MG63 (cell line): ENCODE data around the gene UBA6. TPM values are rescaled to one million over a fixed set of nuclear protein-coding genes. Genes with fewer than 3 reads are reported as not detected.
"Not testable (repeated sequence)": the region's sequence is repeated elsewhere in the genome, so short reads cannot be mapped to it uniquely, and the experiment has no call there.

ENCODE experiments used
- DNase-seq: peaks from one replicate; pipeline ENCODE4 v3.0.0-alpha.2; 2020
- H3K27me3 ChIP-seq: fragments of 250-450 bp; sonication (Bioruptor Pico); 2 replicates; pipeline ENCODE4 v1.5.1; 2020; ENCODE audit warnings: mild to moderate bottlenecking, moderate library complexity
- H3K36me3 ChIP-seq: fragments of 250-450 bp; sonication (Bioruptor Pico); 2 replicates; pipeline ENCODE4 v1.5.1; 2020; ENCODE audit warnings: mild to moderate bottlenecking, moderate library complexity
- H3K4me3 ChIP-seq: fragments of 250-450 bp; sonication (Bioruptor Pico); 2 replicates; pipeline ENCODE4 v1.5.1; 2020; ENCODE audit warnings: mild to moderate bottlenecking, moderate library complexity
- H3K9me3 ChIP-seq: fragments of 250-450 bp; sonication (Bioruptor Pico); 2 replicates; pipeline ENCODE4 v1.5.1; 2020; ENCODE audit warnings: mild to moderate bottlenecking, moderate library complexity
- total RNA-seq: library from RNA; depleted of rRNA; stranded (reverse); fragments of >200 nt; shearing (Covaris generic); gene quantifications from 2 replicates; pipeline ENCODE4 v1.2.3, GENCODE V29; 2014; ENCODE audit warnings: low replicate concordance

Gene UBA6
- total RNA-seq, 1 experiment from 2014 or later: 55.2 TPM

DNA sequence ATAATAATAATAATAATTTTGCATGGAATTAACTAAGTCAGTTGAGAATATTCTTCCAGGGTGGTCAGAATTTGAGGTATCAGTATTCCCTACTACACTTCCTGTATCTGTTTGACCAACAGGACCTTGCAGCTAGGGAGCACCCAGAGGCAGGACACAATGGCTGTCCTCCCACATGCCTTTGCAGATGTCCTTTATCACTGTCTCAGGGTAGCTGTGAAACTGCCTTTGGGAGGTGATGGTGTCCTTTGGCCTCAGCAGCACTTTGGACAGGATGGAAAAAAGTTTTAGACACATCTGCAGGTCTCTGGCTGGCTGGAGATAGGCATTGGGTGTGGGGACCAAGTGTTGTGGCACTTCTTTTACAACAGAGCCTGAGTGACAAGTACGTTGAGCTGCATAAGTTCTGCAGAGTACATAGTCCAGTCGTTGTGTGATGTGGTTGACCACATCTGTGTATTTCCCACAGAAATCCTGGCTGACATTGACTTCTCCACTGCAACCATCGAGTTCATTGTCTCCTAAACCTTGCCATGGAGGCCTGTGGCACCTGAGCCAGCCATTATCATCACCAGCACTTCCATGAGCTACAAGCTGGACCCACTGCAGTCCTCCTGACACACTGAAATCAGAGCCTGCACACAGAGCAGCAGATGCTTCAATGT, 19.1 kb upstream of the UBA6 start:
- no peaks in the 10 kb centered on the region for H3K36me3 ChIP-seq
- no peaks in the 10 kb centered on the region for H3K9me3 ChIP-seq
- no peak overlapping the region for H3K4me3 ChIP-seq
- no peaks in the 10 kb centered on the region for H3K27me3 ChIP-seq
- DNase-seq: no peak

DNA sequence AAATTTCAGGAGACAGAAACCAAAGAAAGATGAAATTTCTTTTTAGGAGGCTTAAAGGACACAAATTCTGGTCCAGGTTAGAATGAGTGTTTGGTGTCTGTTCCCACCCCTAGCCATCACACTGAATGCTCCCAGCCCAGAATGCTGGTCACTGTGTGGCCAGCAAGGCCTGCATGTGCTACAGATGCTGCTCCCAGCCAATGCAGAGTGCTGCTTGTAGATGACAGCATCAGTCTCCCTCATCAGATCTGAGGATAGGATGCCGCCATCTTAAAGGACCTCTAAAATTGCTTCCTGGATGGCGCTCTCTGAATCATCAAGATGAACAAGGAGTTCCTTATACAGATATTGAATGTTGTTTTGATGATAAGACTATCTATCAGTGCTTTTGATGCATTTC, 17.9 kb upstream of the UBA6 start:
- Histone ChIP-seq H3K36me3 (no peaks in the 10 kb centered on the region), H3K27me3 (no peaks in the 10 kb centered on the region), H3K9me3 (no peaks in the 10 kb centered on the region), H3K4me3 (no peak overlapping the region)
- no peak for DNase-seq

DNA sequence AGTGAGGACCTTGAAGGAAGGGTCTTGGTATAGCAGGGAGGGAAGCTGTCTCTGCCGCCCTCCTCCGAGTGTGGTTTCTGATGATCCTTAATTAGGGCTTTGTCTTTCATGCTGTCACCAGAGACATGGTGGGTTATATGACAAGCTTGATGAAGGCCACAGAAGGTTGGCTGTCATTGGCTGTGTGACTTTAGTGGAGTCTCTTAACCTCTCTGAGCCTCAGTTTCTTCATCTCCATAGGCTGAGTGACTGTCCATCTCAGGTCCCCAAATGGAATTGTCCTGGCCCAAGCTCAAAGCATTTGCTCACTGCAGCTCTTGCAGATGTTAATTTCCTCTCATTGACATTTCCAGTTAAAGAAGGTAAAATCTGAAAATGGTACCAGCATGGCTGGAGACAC, 16.6 kb upstream of the UBA6 start:
- Histone ChIP-seq H3K36me3 (no peaks in the 10 kb centered on the region), H3K9me3 (no peaks in the 10 kb centered on the region), H3K27me3 (no peaks in the 10 kb centered on the region), H3K4me3 (no peak overlapping the region)
- DNase-seq: no peak

DNA sequence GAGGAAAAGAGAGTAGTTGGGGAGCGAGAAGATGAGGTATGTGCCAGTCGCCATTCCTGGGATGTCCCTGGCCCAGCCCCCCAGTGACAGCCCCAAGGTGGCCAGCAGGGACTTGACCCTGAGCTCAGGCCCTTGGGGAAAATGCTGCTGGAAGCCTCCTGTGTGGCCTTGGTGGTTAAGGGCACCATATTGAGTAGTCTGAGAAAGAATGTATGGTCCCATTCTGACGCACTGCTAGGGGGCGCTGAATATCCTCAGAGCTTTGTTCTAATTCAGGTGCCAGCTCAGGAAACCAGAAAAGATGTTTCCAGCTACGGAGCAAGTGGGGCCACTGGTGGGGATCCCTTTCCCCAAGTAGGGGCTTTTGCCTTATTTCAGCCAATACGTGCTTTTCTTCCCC, 14.0 kb upstream of the UBA6 start:
- no peak overlapping the region for H3K4me3 ChIP-seq
- H3K36me3 ChIP-seq: no peaks in the 10 kb centered on the region
- no peaks in the 10 kb centered on the region for H3K27me3 ChIP-seq
- no peak for DNase-seq
- H3K9me3 ChIP-seq: no peaks in the 10 kb centered on the region

DNA sequence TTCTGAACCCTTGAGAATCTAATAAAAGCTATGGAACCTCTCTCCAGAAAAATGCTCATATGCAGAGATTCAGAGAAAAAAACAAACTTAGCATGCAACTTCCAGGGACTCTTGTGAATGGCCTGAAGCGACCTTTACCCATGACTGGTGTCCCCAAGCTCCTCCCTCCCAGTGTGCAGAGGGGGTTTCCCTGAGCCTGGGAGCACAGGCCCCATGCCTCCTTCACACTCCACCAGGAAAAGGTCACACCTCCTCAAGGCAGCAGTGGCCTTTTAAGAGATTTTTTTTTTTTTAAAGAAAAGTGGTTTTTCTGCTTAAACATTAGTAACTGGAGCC, 13.3 kb upstream of the UBA6 start:
- no peak for DNase-seq

DNA sequence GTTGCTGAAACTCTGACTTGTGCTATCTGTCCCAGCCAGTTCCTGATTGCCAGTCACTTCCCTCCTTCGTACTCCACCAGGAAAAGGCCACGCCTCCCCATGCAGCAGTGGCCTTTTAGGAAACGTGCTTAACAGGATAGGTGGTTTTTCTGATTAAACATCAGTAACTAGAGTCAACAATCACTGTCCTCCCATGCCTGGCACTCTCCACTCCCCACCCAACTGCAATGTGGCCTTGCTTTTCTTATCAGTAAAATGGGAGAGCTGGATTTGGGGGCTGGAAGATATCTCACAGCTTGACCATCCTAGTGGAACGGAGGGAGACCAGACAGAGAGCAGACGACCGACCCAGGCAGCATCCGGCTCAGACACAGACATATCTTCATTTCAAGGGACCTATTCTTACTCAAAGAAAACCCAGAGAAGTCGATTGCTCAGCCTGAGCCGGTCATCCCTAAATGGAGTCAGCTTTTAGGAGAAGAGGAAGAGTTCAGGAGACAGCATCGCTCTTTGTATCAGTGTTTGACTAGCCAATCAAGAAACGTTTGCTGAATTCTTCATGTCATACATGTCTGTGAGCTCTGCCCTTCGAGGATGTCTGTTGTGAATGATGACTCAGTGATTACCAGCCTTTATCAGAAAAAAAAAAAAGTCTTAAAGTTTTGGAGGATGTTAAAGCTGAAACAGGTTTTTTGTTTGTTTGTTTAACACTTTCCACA, 12.7 kb upstream of the UBA6 start:
- no peak for DNase-seq
- Histone ChIP-seq H3K27me3 (no peaks in the 10 kb centered on the region), H3K36me3 (no peaks in the 10 kb centered on the region), H3K9me3 (no peaks in the 10 kb centered on the region), H3K4me3 (no peak overlapping the region)

More for the DNA sequence above, 13.3 kb upstream of the UBA6 start:
- H3K9me3 ChIP-seq: no peaks in the 10 kb centered on the region
- no peak overlapping the region for H3K4me3 ChIP-seq
- H3K36me3 ChIP-seq: no peaks in the 10 kb centered on the region
- H3K27me3 ChIP-seq: no peaks in the 10 kb centered on the region

DNA sequence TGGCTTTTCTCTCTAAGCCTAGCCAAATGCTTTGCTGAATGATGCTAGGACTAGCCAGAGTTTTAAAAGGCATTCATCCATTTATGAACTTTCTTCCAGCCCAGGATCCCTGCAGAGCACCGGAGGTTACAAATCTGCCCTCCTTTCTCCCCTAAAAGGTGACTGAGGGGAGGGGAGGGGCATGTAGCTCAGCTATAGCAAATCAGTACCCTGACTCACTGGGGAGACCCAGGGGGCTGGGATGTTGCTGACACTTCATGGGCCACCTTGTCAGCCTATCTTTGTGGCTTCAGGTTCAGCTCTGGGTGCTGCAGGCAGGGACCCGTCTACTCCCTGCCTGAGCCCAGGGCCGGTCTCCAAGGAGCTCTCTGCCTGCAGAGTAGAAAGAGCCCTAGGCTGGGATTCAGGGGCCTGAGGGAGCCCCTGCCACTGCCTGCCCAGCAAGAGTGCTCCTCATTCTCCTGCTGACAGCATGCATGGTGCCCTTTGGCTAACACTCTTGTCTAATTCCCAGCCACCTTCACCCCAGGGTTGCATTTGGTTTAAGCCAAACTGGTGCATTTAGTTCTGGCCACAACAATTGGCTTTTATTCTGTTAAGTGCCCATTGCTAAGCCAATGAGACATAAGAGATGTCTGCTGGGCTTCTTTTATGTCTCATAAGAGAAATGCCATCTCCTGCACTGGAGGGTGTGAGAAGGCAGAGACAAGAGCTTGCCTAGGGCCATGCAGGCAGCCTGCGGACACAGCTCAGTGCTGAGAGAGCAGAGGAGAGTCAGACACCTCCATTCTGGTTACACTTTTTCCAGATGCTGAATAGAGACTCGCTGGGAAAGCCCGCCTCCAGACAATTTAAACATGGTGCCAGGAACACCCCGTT, 11.9 kb upstream of the UBA6 start:
- no peak for DNase-seq
- H3K36me3 ChIP-seq: no peaks in the 10 kb centered on the region
- H3K27me3 ChIP-seq: no peaks in the 10 kb centered on the region
- no peak overlapping the region for H3K4me3 ChIP-seq
- no peaks in the 10 kb centered on the region for H3K9me3 ChIP-seq

DNA sequence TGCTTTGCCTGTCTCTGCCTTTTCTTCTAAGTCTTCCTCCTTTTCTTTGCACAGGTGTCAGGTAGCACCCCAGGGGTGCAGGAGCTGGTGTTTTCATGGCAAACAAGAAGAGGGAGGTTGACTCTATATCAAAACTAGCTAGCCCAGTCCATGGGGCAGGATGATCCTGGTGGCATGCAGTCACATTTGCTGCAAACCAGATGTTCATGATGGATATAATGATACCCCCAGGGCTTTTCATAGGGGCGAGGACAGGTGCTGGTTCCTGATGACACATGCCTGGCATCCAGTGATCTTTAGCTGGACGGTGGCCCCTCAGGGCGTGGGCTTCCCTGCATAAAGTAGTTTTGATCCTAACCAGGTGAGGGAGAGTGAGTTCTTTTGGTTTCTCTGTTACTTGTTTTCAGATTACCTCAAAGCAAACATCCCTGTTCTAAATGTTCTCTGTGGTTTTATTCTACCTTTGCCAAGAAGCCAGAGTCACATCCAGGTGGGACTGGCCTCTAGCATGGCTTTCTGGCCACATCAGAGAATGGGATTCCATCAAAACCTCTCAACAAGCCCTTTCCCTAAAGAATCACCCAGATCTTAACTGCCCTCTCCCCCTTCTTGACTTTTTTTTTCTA, 11.2 kb upstream of the UBA6 start:
- no peaks in the 10 kb centered on the region for H3K27me3 ChIP-seq
- H3K36me3 ChIP-seq: no peaks in the 10 kb centered on the region
- no peak overlapping the region for H3K4me3 ChIP-seq
- H3K9me3 ChIP-seq: no peaks in the 10 kb centered on the region
- no peak for DNase-seq

DNA sequence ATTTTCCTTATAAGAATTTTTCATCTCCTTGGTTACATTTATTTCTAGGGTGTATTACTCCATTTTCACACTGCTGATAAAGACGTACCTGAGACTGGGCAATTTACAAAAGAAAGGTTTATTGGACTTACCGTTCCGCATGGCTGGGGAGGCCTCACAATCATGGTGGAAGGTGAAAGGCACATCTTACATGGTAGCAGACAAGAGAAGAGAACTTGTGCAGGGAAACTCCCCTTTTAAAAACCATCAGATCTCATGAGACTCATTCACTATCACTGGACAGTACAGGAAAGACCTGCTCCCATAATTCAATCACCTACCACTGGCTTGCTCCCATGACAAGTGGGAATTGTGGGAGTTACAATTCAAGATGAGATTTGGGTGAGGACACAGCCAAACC, 5.7 kb upstream of the UBA6 start:
- not testable (repeated sequence) for H3K27me3 ChIP-seq, H3K4me3 ChIP-seq, H3K9me3 ChIP-seq, DNase-seq, H3K36me3 ChIP-seq

DNA sequence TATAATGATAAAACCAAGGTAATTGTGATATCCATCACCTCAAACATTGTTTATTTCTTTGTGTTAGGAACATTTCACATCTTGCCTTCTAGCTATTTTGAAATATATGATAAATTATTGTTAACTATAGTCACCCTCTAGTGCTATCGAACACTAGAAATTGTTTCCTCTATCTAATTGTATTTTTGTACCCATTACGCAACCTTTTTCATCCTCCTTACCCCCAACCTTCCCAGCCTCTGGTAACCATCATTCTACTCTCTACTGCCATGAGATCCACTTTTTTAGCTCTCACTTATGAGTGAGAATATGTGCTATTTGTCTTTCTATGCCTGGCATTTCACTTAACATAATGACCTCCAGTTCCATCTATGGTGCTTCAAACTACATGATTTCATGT, 3.9 kb upstream of the UBA6 start:
- Histone ChIP-seq H3K4me3 (no peak overlapping the region), H3K36me3 (no peaks in the 10 kb centered on the region), H3K27me3 (no peaks in the 10 kb centered on the region), H3K9me3 (no peaks in the 10 kb centered on the region)
- DNase-seq: no peak

DNA sequence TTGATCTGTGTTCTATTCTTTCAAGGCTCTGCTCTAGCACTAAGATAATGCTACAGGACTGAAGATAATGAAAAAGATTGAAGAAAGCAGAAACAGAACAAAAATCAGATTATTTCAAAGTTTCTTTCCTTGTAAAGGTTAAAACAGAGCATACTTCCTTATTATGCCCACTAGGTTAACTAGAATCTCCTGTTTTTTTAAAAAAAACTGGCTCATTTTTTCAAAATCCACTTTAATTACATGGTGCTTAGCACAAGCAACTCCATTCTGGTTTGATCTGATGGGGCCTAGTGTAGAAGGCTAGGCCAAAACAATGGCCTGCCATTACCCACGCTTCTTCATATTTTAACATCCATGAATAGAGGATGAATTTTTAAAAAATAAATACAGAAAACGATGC, 1.2 kb upstream of the UBA6 start:
- Histone ChIP-seq H3K27me3 (no peaks in the 10 kb centered on the region), H3K36me3 (no peaks in the 10 kb centered on the region), H3K4me3 (peak overlapping the region; percentile 82), H3K9me3 (no peaks in the 10 kb centered on the region)
- no peak for DNase-seq

DNA sequence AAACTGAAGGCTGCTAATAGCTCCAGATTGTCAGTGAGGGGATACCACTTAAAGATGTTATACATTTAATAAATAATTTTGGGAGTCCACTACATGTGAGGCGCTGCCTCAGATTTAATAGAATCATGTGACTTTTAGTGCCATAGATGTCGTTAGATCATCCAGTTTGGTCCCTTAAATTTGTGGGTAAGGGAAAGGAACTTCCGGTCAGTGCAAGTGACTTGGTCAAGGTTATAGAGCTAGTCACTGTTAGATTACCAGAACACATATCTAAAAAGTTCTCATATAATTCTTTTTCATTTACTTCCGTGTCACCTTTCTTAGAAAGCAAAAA, 529 bp upstream of the UBA6 start:
- DNase-seq: no peak

DNA sequence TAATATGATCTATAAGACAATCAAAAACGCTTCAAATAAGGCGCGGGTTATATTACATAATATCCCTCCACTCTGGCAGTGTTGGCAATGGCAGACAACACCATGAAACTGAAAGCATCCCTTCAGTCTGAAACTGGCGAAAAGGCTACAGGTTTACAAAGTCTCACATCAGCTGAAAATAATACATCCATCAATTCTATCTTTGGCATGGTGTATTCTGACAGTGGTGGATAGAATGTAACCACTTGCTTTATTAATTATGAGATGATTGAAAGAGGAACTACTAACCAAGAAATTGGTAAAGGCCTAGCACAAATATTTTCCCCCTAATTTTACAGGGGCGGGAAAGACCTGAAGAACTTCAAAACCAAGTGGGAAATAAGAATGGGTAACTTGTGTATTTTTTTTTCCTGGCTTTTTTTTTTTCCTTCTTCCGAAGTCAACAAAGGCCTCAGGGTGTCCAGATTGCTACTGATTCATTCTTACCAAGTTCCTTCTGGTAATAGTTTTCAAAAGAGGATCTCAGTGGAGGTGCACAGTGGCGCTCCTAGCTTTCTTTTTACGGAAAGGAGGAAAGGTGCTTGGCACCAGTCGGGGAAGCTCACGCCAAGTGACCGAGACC, 728 bp downstream of the UBA6 start:
- no peak for DNase-seq
- Histone ChIP-seq H3K36me3 (0 out of 2 replicates have a peak, but pooled peaks cover 2% of the 10 kb centered on the region), H3K27me3 (no peaks in the 10 kb centered on the region), H3K4me3 (peak overlapping the region; percentile 82), H3K9me3 (no peaks in the 10 kb centered on the region)

More for the DNA sequence above, 529 bp upstream of the UBA6 start:
- Histone ChIP-seq H3K9me3 (no peaks in the 10 kb centered on the region), H3K27me3 (no peaks in the 10 kb centered on the region), H3K36me3 (no peaks in the 10 kb centered on the region), H3K4me3 (peak overlapping the region; percentile 82)

DNA sequence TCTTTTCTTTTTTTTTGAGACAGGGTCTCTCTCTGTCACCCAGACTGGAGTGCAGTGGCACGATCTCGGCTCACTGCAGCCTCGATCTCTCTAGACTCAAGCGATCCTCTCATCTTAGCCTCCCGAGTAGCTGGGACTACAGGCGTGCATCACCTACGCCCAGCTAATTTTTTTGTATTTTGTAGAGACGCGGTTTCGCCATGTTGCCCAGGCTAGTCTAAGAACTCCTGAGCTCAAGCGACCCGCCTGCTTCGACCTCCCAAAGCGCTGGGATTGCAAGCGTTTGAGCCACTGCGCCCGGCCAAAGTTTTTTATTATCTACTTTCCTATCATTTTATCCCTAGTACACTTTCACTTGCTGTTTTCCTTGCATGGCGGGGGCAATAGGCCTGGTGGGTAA, 1.4 kb downstream of the UBA6 start:
- Histone ChIP-seq H3K27me3 (no peaks in the 10 kb centered on the region), H3K36me3 (0 out of 2 replicates have a peak, but pooled peaks cover 5% of the 10 kb centered on the region), H3K9me3 (no peaks in the 10 kb centered on the region), H3K4me3 (peak overlapping the region; percentile 82)
- DNase-seq: no peak

DNA sequence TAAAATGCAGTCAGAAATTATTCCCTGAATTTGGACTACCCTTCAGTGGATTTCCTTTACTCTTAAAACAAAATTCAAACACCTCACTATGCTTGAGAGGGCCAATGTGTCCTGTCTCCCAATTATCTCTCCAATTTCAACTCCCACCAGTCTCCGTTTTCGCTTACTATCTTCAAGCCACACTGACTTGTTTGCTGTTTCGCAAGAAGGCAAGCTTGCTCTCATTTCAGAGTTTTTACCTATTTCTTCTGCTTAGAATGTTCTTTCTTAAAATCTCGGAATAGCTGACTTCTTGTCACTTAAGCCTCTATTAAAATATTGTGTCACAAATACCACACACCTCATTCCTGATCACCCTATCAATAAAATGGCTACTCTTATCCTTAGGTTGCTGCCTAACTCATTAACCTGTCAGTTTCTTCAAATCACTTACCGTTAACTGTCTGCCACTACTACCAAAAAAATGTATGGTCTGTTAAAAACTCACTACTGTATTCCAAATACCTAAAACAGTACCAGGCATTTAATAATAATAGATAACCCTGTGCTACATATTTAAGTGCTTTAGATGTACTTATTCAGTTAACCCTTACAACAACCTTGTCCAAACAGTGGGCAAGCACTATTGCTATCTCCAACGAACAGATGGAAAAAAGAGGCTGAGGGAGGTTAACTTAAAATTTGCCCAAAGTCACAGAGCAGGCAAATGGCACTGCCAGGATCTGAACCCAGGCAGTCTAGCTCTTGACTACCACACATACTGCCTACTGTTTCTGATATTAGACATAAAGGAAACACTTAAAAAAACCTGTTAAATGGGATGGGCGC, 2.9 kb downstream of the UBA6 start:
- Histone ChIP-seq H3K27me3 (no peaks in the 10 kb centered on the region), H3K4me3 (no peak overlapping the region), H3K36me3 (peaks cover 5% of the 10 kb centered on the region; the same call in 1 of the 2 replicates), H3K9me3 (no peaks in the 10 kb centered on the region)
- no peak for DNase-seq

DNA sequence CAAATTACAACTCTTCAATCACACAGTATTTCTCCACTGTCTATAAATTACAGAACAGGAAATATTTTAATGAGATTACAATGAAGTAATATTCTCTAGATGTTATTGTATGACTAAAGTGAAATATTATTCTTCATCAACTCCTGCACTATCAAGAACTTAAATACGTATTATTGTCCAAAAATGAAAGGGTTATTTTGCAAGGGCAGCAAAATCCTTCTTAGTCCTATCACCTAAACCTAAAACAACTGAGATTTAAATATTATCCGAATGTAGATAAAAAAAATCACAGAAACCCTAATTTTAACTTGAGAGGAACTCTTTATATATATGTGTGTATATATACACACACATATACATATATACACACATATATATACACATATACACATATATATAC, 4.9 kb downstream of the UBA6 start:
- H3K4me3 ChIP-seq: no peak overlapping the region
- H3K36me3 ChIP-seq: peaks cover 9% of the 10 kb centered on the region
- no peaks in the 10 kb centered on the region for H3K9me3 ChIP-seq
- no peaks in the 10 kb centered on the region for H3K27me3 ChIP-seq
- no peak for DNase-seq
